DOHH2 (cell line): ENCODE measurements around the gene SCPEP1.

Source experiments
- CTCF ChIP-seq: fragments of 200-600 bp; sonication (generic); IDR thresholded peaks from one replicate; pipeline ENCODE4 v1.5.1; 2014; ENCODE audit warnings: antibody characterized with exemption, mild to moderate bottlenecking, low read depth, low read length; ENCODE audit not compliant: poor library complexity, severe bottlenecking
- EZH2phosphoT487 ChIP-seq: fragments of 200-600 bp; sonication (generic); IDR thresholded peaks from 2 replicates; pipeline ENCODE4 v1.6.1; 2017; ENCODE audit warnings: borderline replicate concordance, mild to moderate bottlenecking, antibody characterized with exemption, low read length, moderate library complexity, mixed read lengths

DNA sequence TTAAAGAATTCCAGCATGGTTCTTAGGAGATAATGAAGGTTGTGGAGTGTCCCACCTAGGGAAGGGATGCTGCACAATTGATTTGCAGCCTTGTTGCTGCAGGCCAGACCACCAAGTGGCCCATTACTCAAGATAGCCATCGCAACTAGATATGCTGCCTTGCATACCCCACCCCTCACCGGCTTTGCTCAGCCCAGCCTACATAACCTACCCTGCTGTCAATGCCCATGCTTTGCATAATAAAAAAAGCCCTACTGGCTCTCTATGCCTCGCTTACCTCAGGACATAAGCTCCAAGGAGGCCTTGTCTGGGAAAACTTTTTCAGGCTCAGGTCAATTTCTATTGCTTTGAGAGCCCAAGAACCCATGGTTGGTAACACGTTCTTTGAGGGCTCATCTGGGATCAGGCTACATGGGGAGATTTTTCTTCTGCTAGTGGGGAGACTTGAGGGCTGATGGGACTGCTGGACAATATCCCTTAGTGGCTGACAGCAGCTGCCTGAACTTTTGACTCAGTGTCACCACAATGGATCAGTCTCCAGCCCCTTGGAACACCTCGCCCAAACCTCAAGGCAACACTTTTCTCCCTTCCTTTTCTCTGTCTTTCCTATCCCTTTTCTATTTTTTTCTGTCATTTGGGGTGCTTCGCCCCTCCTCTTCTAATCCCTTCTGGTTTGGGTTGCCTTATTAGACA, 38.3 kb downstream of the SCPEP1 start:
- TF ChIP-seq CTCF (no peak), EZH2phosphoT487 (no peak)
